ENCODE data around the gene RPS6KA5.

DNA sequence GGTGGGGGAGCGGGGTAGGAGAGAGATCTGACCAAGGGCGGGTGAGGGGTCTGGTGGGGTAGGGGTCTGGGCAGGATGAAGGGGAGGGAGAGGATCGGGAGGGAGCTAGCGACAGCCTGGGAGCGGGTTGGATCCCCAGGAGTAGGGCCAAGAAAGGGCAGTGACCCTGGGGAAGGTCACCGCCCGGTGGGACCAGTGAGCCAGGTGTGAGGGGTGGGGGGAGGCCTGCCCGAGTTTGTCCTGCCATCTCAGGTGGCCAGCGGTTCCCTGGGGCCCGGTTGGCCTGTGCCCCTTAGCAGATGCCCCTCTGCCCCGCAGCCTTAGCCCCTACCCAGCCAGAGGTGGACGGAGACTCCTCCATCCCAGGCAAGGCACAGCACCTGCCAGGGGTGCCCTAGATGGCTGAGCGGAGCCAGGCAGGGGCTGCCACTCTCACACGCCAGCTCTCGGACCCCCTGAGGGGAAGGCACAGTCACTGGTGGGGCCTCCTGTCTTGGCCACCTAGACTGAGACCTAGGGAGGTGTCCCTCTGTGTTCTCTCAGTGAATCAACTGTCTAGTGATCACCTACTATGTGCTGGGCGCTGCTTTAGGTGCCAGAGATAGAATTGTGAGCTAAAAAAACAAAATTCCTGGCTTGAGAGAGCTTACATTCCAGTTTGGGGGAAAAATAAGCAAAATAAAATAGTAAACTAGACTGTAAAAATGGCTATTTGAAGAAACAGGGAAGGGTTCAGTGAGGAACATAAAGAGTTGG lies 243.6 kb downstream of the RPS6KA5 start:
- TF ChIP-seq, protein P1, sequence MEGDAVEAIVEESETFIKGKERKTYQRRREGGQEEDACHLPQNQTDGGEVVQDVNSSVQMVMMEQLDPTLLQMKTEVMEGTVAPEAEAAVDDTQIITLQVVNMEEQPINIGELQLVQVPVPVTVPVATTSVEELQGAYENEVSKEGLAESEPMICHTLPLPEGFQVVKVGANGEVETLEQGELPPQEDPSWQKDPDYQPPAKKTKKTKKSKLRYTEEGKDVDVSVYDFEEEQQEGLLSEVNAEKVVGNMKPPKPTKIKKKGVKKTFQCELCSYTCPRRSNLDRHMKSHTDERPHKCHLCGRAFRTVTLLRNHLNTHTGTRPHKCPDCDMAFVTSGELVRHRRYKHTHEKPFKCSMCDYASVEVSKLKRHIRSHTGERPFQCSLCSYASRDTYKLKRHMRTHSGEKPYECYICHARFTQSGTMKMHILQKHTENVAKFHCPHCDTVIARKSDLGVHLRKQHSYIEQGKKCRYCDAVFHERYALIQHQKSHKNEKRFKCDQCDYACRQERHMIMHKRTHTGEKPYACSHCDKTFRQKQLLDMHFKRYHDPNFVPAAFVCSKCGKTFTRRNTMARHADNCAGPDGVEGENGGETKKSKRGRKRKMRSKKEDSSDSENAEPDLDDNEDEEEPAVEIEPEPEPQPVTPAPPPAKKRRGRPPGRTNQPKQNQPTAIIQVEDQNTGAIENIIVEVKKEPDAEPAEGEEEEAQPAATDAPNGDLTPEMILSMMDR (IDR thresholded peaks at IDR 0.05; ENCODE audit: borderline replicate concordance, extremely low read depth, low read length, poor library complexity, severe bottlenecking) = no peak
- TF ChIP-seq EZH2 (IDR thresholded peaks at IDR 0.05; ENCODE audit: borderline replicate concordance, low read depth, low read length, severe bottlenecking) = no peak
